OCI-LY1 (cell line): Measurements from ENCODE around the gene NUDT9.
"Not testable (repeated sequence)": the region's sequence is repeated elsewhere in the genome, so short reads cannot be mapped to it uniquely, and the experiment has no call there.

Source experiments
- H2AFZ ChIP-seq: fragments of 200-600 bp; sonication (generic), shearing (Covaris generic); 2 replicates; pipeline ENCODE4 v1.6.0; 2014; ENCODE audit warnings: antibody characterized with exemption, mild to moderate bottlenecking, low read length
- H3F3A ChIP-seq: fragments of 200-600 bp; sonication (generic), shearing (Covaris generic); 2 replicates; pipeline ENCODE4 v1.6.0; 2014; ENCODE audit warnings: mild to moderate bottlenecking, antibody characterized with exemption, low read length, moderate library complexity; ENCODE audit not compliant: insufficient read depth
- H3K27ac ChIP-seq: fragments of 200-600 bp; sonication (generic); 2 replicates; pipeline ENCODE4 v1.5.1; 2014; ENCODE audit warnings: low read length, mixed run types, mild to moderate bottlenecking, low read depth; ENCODE audit not compliant: poor library complexity, severe bottlenecking
- H3K27me3 ChIP-seq: fragments of 200-600 bp; sonication (generic); 2 replicates; pipeline ENCODE4 v1.6.0; 2014; ENCODE audit warnings: antibody characterized with exemption, mild to moderate bottlenecking, low read length, moderate library complexity; ENCODE audit not compliant: insufficient read depth
- H3K36me3 ChIP-seq: fragments of 200-600 bp; sonication (generic); 2 replicates; pipeline ENCODE4 v1.6.1; 2014; ENCODE audit warnings: mild to moderate bottlenecking, antibody characterized with exemption, low read length, moderate library complexity, mixed read lengths; ENCODE audit not compliant: insufficient read depth
- H3K4me1 ChIP-seq: fragments of 200-600 bp; sonication (generic); 2 replicates; pipeline ENCODE4 v1.5.1; 2014; ENCODE audit warnings: mild to moderate bottlenecking, low read length, moderate library complexity; ENCODE audit not compliant: insufficient read depth, severe bottlenecking
- H3K4me2 ChIP-seq: fragments of 200-600 bp; sonication (generic), shearing (Covaris generic); 2 replicates; pipeline ENCODE4 v1.6.1; 2014; ENCODE audit warnings: low read length
- H3K4me3 ChIP-seq: fragments of 200-600 bp; sonication (generic); 2 replicates; pipeline ENCODE4 v1.5.1; 2014; ENCODE audit warnings: low read length, low read depth, mild to moderate bottlenecking, mixed read lengths; ENCODE audit not compliant: poor library complexity, severe bottlenecking
- H3K79me2 ChIP-seq: fragments of 200-600 bp; shearing (Covaris generic); 2 replicates; pipeline ENCODE4 v1.6.1; 2016; ENCODE audit warnings: mixed run types, low read length, mixed read lengths; ENCODE audit not compliant: insufficient read depth
- H3K9ac ChIP-seq: fragments of 200-600 bp; sonication (generic), shearing (Covaris generic); 2 replicates; pipeline ENCODE4 v1.6.1; 2014; ENCODE audit warnings: mild to moderate bottlenecking, low read length, mixed read lengths
- H3K9me2 ChIP-seq: fragments of 200-600 bp; sonication (generic), shearing (Covaris generic); 2 replicates; pipeline ENCODE4 v1.6.1; 2014; ENCODE audit warnings: low read depth, mild to moderate bottlenecking, low read length, mixed read lengths
- H3K9me3 ChIP-seq: fragments of 200-600 bp; shearing (Covaris generic); 2 replicates; pipeline ENCODE4 v1.6.1; 2014; ENCODE audit warnings: low read length, mixed read lengths
- H4K20me1 ChIP-seq: fragments of 200-600 bp; sonication (generic), shearing (Covaris generic); 2 replicates; pipeline ENCODE4 v1.6.0; 2016; ENCODE audit warnings: mild to moderate bottlenecking, low read length; ENCODE audit not compliant: insufficient read depth
- CTCF ChIP-seq: fragments of 200-600 bp; sonication (generic), shearing (Covaris generic); IDR thresholded peaks from 2 replicates; pipeline ENCODE4 v1.5.1; 2017; ENCODE audit warnings: mild to moderate bottlenecking, antibody characterized with exemption, low read length, moderate library complexity, mixed read lengths
- EZH2 ChIP-seq: fragments of 200-600 bp; sonication (generic), shearing (Covaris generic); IDR thresholded peaks from 2 replicates; pipeline ENCODE4 v1.8.0; 2017; ENCODE audit warnings: borderline replicate concordance, mixed run types, mild to moderate bottlenecking, antibody characterized with exemption, low read length, moderate library complexity, mixed read lengths

NUDT9 gene

DNA sequence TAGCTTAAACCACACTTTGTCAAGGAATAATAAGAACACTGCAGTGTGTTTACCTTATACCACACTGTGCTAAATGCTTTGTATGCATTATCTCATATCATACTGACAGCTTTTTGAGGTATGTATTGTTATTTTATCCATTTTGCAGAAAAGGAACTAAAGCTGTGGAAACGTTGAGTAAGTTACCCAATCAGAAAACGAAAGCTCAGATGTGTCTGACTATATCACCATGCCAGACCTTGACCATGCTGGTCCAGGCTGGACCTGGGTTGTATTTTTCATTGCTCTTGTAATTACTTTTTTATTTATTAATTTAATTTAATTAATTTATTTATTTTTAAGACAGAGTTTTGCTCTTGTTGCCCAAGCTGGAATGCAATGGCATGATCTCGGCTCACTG is 33.5 kb upstream of the NUDT9 start:
- no peak for TF ChIP-seq EZH2

DNA sequence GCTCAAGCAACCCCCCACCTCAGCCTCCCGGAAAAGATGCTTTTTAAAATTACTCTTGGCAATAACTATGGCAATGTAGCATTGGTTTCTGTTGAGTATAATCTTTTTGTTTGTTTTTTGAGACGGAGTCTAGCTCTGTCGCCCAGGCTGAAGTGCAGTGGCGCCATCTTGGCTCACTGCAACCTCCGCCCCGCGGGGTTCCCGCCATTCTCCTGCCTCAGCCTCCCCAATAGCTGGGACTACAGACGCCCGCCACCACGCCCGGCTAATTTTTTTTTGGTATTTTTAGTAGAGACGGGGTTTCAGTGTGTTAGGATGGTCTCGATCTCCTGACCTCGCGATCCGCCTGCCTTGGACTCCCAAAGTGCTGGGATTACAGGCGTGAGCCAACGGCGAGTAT is 32.3 kb upstream of the NUDT9 start:
- Histone ChIP-seq H3K4me1 (peaks cover 33% of the 10 kb centered on the region), H3K9ac (peak overlapping the region; percentile 95), H3K4me3 (peak overlapping the region; percentile 92), H3K4me2 (peak overlapping the region; percentile 98)
- not testable (repeated sequence) for H3K36me3 ChIP-seq, H4K20me1 ChIP-seq, H3K9me2 ChIP-seq, H3K27me3 ChIP-seq, H3K79me2 ChIP-seq, H2AFZ ChIP-seq, H3K9me3 ChIP-seq, H3K27ac ChIP-seq, H3F3A ChIP-seq

More for the DNA sequence above, 33.5 kb upstream of the NUDT9 start:
- Histone ChIP-seq H2AFZ (no peak overlapping the region), H3F3A (no peaks in the 10 kb centered on the region), H3K4me1 (peaks cover 33% of the 10 kb centered on the region), H3K27me3 (no peaks in the 10 kb centered on the region), H3K4me2 (peak overlapping the region; percentile 45), H4K20me1 (no peaks in the 10 kb centered on the region), H3K27ac (peak overlapping the region; percentile 5), H3K4me3 (peak overlapping the region; percentile 15), H3K9ac (no peak overlapping the region), H3K9me3 (no peaks in the 10 kb centered on the region), H3K79me2 (peaks cover 8% of the 10 kb centered on the region), H3K36me3 (no peaks in the 10 kb centered on the region), H3K9me2 (no peaks in the 10 kb centered on the region)

DNA sequence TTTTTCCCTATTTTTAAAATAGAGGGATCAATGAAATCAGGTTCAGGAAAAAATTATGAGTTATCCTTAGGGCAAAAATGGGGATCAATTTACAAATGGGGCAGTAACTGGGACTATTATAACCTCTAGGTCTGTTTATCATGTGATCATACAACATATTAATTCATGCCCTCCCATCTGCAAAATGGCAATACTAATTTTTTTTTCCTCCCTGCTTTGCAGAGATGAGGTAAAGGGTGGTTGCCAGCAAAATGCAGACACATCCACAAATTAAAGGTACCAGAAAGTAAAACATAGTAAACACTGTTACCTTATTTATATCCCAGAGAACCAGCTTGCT is 31.9 kb upstream of the NUDT9 start:
- no peaks in the 10 kb centered on the region for H3F3A ChIP-seq
- no peaks in the 10 kb centered on the region for H3K9me2 ChIP-seq
- no peaks in the 10 kb centered on the region for H3K27me3 ChIP-seq
- H3K9me3 ChIP-seq = no peaks in the 10 kb centered on the region
- no peaks in the 10 kb centered on the region for H4K20me1 ChIP-seq
- peaks cover 33% of the 10 kb centered on the region for H3K4me1 ChIP-seq
- H3K79me2 ChIP-seq = peaks cover 8% of the 10 kb centered on the region
- no peaks in the 10 kb centered on the region for H3K36me3 ChIP-seq
- H3K27ac ChIP-seq = peak overlapping the region; percentile 66
- H3K4me2 ChIP-seq = peak overlapping the region; percentile 98
- TF ChIP-seq EZH2 (no peak), CTCF (no peak)
- H2AFZ ChIP-seq = peak overlapping the region; percentile 98
- H3K9ac ChIP-seq = peak overlapping the region; percentile 95
- H3K4me3 ChIP-seq = peak overlapping the region; percentile 92

- Histone ChIP-seq H3K79me2 (peaks cover 8% of the 10 kb centered on the region), H3K4me1 (peaks cover 33% of the 10 kb centered on the region)
Observed at GRCh38 chr4:87390891-87391575, 31.3 kb upstream of the NUDT9 start, which contains the start of gene HSD17B11. Gene HSD17B11, minus strand, starts transcription at chr4:87391188. Its CDS starts 118 bp downstream, at chr4:87391070.

More at GRCh38 chr4:87390891-87391575, 31.3 kb upstream of the NUDT9 start, which contains the start of gene HSD17B11:
- no peaks in the 10 kb centered on the region for H3K9me3 ChIP-seq
- no peaks in the 10 kb centered on the region for H3K27me3 ChIP-seq
- H2AFZ ChIP-seq = peak within 1 kb of the TSS; percentile 99
- TF ChIP-seq EZH2 = no peak
- peak; percentile 38; the same call in 1 of the 2 replicates for TF ChIP-seq CTCF
- peak within 1 kb of the TSS; percentile 66 for H3K27ac ChIP-seq
- no peaks in the 10 kb centered on the region for H3K36me3 ChIP-seq
- H3F3A ChIP-seq = no peaks in the 10 kb centered on the region
- H3K4me3 ChIP-seq = peak within 1 kb of the TSS; percentile 92
- H3K4me2 ChIP-seq = peak within 1 kb of the TSS; percentile 98
- H4K20me1 ChIP-seq = no peaks in the 10 kb centered on the region
- peak within 1 kb of the TSS; percentile 95 for H3K9ac ChIP-seq
- no peaks in the 10 kb centered on the region for H3K9me2 ChIP-seq
